ENCODE data around the gene EEF2KMT.
"Not testable (repeated sequence)": the region's sequence is repeated elsewhere in the genome, so short reads cannot be mapped to it uniquely, and the experiment has no call there.

EEF2KMT gene

DNA sequence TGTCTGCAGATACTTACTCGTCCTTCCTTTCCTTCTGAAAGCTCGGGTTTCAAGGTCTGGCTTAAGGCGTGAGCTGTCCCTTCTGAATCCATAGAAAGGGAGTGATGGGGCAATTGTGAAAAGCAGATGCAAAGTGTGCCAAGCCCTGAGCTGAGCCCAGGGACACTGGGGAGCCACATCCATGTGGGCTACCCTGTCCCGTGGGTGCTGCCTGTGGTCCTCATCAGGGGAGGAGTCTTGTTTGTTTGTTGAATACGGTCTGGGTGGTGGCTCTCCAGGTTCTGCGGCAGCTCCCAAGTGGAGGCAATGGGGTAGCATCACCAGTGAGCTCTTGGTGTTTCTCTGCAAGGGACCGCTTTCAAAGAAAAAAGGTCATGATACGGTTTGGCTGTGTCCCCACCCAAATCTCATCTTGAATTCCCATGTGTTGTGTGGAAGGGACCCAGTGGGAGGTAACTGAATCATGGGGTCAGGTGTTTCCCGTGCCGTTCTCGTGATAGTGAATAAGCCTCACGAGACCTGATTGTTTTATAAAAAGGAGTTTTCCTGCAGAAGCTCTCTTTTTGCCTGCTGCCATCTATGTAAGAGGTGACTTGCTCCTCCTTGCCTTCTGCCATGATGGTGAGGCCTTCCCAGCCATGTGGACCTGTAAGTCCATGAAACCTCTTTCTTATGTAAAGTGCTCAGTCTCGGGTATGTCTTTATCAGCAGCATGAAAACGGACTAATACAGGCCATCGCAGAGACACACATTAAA is 27.0 kb downstream of the EEF2KMT start:
- no peak for DNase-seq (ENCODE audit: low read depth in 2 of 2)

DNA sequence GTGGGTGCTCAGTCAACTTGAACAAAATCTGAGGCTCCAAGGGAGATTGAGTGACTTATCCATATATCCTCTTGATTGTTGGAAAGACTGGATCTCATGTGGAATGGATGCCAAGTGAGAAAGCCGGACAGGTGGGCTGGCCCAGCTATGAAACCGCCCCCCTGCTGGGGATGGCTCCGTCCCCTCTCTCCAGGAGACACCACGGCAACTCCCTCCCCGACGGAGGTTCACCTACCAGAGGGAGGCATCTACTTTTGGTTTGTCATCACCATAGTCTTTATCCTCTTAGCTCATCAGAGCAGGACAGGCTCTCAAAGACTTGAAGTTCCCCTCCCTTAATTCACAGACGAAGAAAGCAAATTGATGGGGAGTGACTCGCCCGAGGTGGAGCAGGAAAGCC is 27.7 kb downstream of the EEF2KMT start:
- no peak for DNase-seq (ENCODE audit: low read depth in 2 of 2)

DNA sequence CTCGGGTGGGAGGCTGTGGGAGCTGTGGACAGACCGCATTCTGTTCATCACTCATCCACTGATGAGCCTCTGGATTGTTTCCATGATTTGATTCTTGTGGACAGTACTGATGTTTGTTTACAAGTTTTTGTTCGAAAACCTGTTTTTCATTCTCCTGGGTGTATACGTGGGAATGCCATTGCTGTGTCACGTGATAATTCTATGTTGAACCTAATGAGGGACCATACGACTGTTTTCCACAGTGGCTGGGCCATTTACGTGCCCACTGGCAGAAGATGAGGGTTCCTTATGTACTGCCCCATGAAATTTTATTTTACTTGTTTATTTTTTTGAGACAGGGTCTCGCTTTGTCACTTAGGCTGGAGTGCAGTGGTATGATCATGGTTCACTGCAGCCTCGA is 28.5 kb downstream of the EEF2KMT start:
- no peak for DNase-seq (ENCODE audit: low read depth in 2 of 2)

DNA sequence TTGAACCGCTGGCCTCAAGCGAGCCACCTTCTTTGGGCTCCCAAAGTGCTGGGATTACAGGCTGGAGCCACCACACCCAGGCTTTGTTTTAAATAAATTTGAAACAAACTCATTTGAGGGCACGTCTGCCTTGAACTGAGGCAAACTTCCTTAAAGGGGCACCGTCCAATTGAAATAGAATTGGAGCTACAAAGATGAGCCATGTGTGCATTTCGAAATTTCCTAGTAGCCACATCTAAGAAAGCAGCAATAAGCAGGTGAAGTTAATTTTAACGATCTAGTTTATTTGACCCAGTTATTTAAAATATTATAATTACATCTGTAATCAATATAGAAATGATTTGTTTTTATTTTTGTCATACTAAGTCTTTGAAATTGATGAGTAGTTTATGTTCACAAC is 31.1 kb downstream of the EEF2KMT start:
- no peak for DNase-seq (ENCODE audit: low read depth in 2 of 2)

DNA sequence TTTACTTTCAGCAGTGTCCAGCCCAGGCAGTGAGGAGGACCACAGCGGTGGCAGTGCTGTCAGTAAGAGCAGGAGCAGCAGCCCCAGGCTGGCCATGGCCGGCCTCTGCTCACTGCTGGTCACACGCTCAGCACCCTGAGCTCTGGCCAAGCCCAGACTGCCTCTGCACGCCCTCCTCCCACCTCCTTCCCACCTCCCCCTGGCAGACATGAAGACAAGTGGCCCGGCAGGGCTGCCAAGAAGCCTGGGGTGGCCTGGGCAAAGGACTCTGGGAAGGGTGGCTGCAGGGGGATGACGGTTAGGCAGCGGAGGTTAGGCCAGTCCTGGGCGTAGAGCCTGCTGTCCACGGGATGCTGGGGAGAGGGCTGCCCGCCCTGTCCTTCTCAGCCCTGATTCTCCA is 31.8 kb downstream of the EEF2KMT start, which contains the start of gene C16orf89:
C16orf89 (minus strand) TSS at position 144 of the 400 bp plus-strand sequence; CDS start at position 96, 48 bp downstream.
- DNase-seq (ENCODE audit: low read depth in 2 of 2) = no peak

DNA sequence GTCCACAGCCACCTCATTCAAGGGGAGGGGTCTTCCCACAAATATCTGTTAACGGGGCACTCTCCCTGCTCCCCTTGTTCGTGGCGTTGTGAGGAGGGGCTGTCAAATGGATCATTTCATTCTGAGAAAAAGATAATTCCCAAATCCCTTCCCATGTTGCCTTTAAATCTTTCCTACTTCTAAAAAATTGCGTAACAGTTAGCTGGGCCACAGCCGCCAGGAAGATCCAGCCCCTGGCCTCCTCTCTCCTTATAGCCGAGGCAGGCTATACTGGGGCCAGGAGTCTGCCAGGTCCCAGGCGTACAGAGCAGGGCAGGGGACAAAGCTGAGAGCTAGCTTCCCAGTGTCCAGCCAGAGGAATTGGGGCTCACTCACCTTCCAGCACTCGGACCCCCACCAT is 32.3 kb downstream of the EEF2KMT start:
- DNase-seq (ENCODE audit: low read depth in 2 of 2) = no peak

DNA sequence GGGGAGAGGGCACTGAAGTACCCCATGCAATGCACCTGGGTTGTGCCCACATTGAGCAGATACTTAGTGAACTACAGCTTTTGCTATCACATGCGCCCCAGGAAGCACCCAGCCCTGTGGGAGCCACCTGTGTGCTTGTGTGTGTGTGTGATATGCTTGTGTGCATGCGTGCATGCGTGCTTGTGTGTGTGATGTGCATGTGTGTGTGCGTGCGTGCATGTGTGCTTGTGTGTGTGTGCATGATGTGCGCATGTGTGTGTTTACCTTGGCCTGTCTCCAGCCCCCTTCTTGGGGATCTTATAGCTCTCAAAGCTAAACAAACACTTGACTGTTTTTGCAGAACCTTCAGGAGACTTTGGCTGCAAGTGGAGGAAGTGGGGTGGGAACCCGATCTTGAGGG is 32.7 kb downstream of the EEF2KMT start:
- DNase-seq (ENCODE audit: low read depth in 2 of 2) = no peak

DNA sequence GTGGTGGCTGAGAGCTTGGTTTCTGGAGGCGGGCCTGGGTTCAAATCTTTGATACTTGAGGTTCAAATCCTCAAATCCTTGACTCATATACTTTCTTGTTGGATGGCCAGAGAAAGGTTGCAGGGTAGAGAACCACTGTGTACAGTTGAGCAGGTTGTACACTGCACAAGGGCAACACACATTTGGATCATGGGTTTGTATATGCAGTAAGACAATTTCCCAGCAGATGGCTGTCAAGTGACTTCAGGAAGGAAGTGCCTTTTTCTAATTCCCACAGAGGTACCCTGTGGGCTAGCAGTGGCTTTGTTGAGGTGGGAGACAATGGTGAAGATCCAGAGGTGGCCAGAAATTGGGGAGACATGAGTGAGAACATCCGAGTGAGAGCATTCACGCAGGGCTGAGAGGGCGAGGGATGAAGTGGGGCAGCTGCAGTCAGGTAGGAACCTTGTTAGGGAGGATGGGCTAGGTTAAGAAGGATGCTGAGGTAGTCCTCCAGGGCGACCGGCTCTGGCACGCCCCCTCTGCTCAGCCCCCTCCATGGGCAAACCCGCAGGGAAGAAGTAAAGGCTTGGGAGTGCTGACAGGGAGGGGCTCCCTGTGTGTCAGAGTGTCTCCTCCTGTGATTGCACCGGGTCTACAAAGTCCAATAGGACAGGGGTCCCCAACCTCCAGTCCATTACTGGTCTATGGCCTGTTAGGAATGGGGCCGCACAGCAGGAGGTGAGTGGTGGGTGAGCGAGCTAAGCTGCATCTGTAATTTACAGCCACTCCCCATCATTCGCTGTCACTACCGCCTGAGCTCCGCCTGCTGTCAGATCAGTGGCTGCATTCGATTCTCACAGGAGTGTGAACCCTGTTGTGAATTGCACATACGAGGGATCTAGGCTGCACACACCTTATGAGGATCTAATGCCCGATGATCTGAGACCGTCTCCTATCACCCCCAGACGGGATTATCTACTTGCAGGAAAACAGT is 34.5 kb downstream of the EEF2KMT start:
- no peak for DNase-seq (ENCODE audit: low read depth in 2 of 2)

DNA sequence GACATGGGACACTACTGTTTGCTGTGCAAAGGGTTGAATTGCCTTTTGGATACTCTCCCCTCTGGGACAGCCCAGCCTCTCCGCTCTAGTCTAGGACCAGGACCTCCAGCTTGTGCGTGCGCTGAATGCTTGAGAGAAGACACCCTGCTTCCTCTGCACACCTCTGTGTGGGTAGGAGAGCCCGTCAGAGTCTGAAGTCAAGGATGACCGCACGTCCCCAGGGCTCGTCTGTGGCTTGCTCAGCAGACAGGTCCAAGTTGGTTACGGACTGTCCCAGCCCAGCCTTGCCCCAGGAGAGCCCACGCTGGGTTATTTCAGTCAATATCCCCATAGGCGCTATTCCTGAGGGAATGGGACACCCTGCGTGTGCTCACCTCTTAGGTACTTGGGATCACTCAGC is 35.5 kb downstream of the EEF2KMT start:
- no peak for DNase-seq (ENCODE audit: low read depth in 2 of 2)

DNA sequence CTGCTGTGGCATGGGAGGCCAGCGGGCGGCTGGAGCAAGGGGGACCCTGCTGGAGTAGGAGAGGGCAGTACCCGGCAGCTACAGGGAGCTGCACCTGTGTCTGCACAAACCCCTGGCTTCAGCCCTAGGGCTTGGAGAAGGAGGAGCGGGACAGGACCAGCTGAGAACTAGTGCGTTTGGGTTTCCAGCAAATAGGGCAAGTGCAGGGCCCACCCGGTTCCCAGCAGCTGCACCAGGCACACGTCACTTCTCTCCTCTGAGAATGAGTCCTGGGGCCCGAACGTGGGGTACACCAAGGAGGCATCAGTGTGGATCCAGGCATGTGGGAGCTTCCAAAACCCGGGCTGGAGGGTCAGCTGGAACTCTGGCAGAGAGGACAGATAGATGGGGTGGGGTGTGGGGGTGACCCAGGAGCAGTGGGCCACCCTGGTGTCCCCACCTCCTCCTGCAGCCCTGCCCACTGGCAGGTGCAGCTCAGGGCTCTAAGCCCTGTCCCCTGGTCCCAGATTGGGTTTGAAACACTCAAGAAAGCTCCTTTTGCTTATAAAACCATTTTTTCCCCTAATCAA is 37.4 kb downstream of the EEF2KMT start:
- DNase-seq (ENCODE audit: low read depth in 2 of 2) = no peak

DNA sequence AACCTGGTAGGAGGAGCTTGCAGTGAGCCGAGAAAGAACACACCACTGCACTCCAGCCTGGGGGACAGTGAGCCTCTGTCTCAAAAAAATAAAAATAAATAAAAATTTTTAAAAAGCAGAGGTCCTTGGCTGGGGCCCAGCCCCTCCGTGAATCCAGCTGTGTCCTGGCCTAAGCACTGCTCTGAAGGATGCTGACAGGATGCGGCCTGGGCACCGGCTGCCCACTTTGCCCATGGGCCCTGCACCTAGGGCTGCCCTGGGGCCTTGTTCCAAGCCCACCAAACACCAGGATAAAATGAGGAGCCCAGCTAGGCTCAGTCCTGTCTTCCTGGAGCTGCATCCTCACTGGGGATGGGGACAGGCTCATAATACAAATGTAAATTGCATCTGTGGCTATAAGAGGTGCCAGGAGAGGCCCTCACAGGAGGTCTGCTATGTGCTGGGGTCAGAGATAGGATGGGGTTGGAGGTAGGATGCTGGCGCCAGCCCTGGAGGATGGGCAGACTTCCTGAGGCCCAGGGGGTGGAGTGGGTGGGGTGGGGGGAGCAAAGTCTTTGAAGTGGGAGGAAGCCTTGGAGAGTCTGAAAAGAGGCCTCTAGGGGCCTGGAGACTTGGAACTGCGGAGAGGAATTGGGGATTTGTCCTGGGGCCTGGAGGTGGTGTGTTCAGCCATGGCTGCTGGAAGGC is 38.1 kb downstream of the EEF2KMT start:
- DNase-seq (ENCODE audit: low read depth in 2 of 2) = no peak

DNA sequence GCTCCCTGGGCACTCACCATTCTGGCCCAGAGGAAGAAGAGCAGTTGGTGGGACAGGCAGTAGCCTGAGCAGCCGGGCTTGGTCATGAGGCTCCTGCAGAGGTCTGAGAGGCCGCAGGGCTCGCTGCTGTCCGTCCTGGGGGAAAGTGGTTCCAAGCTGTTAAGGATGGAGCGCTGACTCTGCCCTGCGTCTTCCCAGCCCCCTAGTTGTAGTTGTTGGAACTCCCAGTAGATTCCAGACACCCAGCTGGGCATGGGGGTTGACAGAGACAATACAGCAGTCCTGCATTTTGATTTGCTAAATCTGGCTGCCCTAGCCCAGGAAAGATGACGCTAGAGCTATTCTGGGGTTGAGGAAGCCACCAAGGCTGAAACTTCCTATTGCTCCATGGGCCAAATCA is 39.1 kb downstream of the EEF2KMT start:
- DNase-seq (ENCODE audit: low read depth in 2 of 2) = no peak

DNA sequence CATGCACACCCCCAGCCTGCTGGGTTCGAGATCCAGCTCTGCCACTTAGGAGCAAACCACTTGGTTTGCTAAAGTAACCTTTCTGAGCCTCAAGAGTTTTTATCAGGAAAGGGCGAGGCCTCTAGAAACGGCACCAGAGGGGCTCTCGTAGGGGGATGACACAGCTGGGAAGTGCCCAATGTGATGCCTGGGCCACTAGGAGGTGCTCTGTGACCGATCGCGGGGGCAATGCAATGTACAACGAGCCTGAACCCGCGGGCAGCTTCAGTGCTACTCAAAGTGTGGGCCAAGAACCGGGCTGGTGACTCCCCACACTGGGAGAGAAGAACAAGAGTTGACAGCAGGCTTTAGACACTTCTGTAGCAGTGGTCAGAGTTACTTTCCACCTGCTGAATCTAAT is 41.2 kb downstream of the EEF2KMT start:
- peak; percentile 24 to 41 for DNase-seq (ENCODE audit: low read depth in 2 of 2)

DNA sequence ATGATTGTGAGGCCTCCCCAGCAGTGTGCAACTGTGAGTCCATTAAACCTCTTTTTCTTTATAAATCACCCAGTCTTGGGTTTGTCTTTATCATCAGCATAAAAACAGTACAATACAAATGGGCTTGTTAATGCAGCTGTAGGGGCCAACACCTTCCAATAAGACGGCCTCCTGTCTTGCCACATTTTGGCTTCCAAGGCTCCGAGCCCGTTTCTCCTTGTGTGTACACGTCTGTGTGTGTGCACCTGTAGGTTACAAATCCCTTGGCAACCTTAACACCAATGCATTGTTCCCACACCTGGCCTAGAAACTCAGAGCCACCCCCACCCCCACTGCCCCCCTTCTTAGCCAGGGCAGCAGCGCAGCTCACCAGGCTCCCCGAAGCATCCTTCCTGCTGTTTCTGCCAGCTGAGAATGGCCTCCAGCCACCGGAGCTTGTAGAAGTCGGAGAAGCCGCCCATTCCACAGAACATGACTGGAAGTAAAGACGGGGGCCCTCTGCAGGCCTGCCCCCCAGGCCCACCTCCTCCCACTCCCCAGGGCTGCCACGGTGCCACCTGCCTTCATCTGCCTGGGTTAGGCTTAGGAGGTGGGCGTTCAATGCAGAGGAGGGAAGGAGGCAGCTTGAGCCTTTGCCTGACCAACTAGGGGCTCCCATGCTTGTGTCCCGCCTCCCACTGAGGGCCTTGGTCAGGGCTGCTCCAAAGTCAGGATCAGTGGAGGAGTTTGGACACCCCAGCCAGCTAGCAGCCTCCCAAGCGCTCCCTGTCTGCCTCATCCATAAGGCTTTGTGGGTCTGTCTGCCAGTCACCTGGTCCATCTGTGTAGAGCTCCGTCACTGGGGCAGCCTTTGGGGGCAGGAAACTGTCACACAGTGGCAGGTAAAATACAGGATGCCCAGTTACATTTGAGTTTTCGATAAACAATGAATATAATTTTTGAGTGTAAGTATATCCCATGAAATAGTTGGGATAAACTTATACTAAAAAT is 42.4 kb downstream of the EEF2KMT start:
- no peak for DNase-seq (ENCODE audit: low read depth in 2 of 2)

DNA sequence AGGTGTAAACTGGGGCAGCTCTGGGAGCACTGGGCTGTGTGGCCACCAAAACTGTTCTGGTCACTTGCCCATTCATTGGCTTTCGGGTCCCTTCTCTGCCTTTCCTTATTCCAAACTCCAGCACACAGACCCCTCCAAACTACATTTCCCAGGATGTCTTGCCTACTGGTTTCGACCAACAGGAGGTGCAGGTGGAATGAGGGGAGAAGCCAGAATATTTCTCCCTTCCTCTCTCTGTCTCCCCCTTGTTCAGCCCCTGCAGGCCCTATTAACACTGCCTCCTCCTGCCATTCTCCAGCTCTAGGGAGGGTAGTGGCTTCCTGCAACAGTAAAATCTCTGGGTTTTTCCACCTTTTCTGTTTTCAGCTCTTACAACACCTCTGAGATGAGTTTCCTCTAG is 50.7 kb downstream of the EEF2KMT start:
- DNase-seq (ENCODE audit: low read depth in 2 of 2) = no peak

DNA sequence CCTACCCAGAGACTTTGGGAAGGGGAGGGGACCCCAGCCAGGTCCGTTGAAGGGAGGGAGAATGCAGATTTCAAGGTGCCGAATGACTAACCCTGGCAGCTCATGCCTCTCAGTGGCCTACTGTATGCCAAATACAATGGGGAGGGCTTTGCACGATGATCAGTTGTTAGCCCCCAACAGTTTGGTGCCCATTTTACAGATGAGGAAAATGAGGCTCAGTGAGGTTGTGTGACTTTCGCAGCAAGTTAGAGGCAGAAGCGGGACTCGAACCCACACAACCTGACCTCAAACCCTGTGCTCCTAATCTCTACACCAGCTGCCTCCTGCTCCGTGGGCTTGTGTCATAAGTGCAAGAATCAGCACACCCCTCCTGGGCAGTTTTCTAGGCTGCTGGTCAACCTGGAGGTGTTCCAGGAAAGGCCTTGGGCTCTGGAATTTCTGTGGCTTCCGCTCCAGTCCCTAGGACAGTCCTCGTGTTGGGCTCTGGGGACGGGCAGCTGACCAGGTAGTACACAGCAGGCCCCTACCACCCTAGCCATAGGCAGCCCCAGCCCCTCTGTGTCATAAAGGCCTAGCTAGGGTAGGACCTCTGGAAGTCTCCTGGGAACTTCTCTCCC is 52.0 kb downstream of the EEF2KMT start:
- no peak for DNase-seq (ENCODE audit: low read depth in 2 of 2)

DNA sequence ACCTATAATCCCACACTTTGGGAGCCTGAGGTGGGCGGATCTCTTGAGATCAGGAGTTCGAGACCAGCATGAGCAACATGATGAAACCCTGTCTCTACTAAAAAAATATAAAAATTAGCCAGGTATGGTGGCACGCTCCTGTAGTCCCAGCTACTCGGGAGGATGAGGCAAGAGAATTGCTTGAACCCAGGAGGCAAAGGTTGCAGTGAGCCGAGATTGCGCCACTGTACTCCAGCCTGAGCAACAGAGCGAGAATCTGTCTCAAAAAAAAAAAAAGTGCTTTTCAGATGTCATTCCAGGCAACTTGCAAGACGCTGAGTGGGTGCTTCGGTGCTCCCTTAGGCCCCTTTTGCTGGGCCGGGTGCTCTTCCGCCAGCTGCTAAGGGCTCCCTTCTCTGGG is 53.0 kb downstream of the EEF2KMT start:
- DNase-seq (ENCODE audit: low read depth in 2 of 2) = not testable (repeated sequence)

DNA sequence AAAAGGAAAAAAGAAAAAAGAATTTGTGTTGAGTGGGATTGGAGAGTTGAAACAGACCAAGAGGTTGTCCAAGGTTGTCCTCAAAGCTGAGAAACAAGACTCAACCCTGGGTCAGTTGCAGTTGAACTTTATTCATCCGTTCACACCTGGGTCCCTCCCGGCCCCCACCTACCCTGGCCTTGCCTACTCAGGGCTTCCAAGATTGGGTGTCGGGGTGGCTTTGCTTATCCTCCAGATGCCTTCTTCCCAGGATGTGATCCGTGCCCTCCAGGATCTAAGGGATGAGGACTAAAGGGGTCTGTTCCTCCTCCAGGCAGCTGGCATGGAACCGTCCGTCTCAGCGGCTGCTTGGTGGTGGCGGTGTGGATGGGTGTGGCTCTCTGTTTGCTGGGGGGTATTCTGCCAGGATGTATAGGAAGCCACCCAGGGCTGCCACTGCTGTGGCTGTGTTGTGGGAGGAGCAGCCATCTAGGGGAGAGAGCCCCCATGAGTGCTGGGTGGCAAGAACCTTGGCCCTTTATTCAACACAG is 53.5 kb downstream of the EEF2KMT start:
- DNase-seq (ENCODE audit: low read depth in 2 of 2) = no peak

DNA sequence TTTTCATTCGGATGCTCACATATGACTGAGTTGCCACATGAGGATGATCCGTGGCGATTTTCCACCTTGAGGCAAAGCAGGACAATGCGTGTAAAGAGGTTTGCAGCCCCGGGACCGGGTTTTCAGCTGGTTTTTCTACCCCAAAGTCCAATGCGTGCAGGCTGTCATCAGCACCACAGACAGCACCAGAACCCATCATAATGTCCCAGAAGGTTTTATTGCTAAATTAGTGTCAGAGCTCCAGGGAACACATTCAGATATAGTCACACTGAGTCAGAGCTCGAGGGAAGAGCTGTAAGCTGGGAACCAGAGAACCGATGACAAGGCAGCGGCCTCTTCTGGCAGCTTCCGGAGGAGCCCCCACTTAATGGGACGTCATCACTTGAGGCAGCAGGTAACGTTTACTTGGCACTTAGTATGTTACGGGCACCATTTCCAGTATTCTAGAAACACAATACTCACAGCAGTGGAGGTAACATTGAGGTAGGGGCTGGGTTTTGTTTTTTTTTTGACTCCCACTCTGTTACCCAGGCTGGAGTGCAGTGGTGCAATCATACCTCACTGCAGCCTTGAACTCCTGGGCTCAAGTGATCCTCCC is 54.9 kb downstream of the EEF2KMT start:
- DNase-seq (ENCODE audit: low read depth in 2 of 2) = no peak
